ENCODE data around the gene B3GNT5.

DNA sequence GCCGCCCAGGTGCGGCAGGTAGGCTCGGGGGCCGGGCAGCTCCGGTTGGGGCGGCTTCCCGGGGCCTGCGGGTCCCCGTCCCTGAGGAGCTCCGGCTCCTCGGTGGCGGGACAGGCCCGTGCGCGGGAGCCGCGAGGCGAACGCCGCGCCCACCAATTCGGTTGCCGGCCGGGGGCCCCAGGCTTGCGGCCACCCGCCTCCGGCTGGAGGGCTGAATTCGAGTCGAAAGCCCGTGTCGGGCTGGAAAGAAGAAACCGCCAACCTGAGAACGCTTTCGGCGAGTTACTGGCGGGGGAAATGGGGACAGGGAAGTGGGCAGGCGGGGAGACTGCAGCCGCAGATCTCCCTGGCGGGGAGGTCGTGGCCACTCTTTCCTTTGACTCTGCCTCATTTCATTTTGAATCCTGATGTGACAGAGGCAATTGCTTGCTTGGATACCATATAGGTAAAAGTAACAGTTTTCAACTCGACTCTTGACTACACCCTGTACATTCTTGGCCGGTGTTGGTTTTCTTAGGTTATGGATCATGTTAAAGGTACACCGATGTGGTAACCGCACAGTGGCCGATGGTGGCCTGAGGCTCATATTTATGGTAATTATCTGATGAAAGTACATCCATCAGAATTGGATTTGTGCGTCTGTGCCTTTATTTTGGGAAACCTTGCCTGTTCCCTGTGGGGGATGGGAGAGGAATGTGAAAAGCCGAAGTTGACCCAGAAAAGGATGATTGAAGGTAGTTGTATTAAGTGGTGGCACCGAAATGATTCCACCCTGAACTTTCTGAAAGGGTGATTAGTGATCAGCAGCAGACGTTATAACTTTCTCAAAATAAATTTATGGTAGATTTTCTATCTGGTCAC is 1.7 kb downstream of the B3GNT5 start:
- TF ChIP-seq, protein P1, sequence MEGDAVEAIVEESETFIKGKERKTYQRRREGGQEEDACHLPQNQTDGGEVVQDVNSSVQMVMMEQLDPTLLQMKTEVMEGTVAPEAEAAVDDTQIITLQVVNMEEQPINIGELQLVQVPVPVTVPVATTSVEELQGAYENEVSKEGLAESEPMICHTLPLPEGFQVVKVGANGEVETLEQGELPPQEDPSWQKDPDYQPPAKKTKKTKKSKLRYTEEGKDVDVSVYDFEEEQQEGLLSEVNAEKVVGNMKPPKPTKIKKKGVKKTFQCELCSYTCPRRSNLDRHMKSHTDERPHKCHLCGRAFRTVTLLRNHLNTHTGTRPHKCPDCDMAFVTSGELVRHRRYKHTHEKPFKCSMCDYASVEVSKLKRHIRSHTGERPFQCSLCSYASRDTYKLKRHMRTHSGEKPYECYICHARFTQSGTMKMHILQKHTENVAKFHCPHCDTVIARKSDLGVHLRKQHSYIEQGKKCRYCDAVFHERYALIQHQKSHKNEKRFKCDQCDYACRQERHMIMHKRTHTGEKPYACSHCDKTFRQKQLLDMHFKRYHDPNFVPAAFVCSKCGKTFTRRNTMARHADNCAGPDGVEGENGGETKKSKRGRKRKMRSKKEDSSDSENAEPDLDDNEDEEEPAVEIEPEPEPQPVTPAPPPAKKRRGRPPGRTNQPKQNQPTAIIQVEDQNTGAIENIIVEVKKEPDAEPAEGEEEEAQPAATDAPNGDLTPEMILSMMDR (conservative IDR thresholded peaks at IDR 0.05; ENCODE audit: low read depth, low read length): no peak
- no peak for TF ChIP-seq EZH2 (IDR thresholded peaks at IDR 0.05; ENCODE audit: borderline replicate concordance, low read depth, low read length, poor library complexity, severe bottlenecking)
